Right renal cortex interstitium (tissue), 3 donors: ENCODE data around the gene NRXN3. TPM values are rescaled to one million over a fixed set of nuclear protein-coding genes. Genes with fewer than 3 reads are reported as not detected.

Experiments
- DNase-seq, 3 donors: peaks; one replicate each; pipeline ENCODE4 v3.0.0-alpha.2; 2013; ENCODE audit warnings: low read depth in 3 of 3, low spot score in 2 of 3
- polyA plus RNA-seq, 3 donors: library from polyadenylated mRNA; unstranded; fragments of 120-200 nt; gene quantifications; one replicate each; pipeline ENCODE4 v1.2.1, GENCODE V29; 2013; ENCODE audit not compliant: insufficient read length in 3 of 3

Gene NRXN3
- polyA plus RNA-seq, 3 donors: 5.6 to 6.7 (median 5.9) TPM

DNA sequence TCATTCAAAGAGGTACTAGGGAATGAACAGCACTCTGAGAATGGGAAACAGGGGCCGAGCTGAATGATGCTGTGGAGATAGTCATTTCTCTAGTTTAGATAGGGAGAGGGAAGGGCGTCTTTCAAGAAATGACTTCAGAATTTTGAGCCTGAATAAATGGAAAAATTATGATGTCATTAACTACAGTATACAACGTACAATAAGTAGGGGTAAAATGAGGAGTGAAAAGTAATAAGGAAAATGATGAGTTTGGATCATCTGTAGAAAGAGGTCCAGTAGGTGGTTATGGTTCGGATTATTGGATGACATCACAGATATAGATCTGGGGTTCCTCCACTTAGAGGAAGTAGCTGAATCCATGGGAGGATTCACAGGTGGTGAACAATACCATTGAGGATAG, 1081.1 kb downstream of the NRXN3 start:
- no peak for DNase-seq

DNA sequence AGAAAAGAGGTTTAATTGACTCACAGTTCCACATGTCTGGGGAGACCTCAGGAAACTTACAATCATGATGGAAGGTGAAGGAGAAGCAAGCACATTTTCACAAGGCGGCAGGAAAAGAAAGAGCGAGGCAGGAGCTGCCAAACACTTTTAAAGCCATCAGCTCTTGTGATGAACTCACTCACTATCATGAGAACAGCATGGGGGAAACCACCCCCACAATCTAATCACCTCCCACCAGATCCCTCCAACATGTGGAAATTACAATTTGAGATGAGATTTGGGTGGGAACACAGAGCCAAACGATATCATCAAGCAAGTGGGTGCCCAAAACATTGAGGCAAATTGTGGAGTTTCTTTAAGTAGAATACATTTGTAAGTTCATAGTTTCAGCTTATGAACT, 1083.4 kb downstream of the NRXN3 start:
- no peak for DNase-seq

DNA sequence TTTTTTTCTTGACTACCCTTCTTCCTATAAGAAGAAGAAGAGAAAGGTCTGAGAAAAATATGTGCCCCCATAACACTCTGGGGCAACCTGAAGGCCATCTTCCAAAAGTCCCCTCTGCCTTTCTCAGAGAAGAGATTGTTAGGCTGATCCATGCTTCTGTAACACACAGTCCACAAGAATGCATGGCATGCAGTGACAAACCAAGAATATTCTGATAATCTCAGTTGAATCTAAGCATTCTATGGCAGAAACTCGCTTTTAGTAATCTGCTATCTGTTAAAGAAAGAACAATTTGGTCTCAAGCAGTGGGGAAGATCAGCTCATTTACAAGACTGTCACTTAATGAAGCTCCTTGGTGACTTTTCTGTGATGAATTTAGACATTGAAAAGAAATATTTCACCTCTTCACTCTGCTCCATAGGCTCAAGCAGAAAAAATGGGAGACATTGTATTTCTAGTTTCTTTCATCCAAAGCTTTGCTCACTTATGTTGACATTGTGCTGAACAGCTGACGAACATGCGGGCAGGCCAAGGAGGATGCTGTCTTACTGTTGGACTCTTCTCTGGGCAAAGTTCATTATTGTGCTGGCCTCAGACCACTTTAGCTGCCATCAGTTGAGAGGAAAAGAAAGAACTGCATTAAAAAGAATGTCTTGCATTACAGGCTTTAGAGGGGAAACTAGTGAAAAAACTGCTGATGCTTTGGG, 1084.0 kb downstream of the NRXN3 start:
- no peak for DNase-seq

DNA sequence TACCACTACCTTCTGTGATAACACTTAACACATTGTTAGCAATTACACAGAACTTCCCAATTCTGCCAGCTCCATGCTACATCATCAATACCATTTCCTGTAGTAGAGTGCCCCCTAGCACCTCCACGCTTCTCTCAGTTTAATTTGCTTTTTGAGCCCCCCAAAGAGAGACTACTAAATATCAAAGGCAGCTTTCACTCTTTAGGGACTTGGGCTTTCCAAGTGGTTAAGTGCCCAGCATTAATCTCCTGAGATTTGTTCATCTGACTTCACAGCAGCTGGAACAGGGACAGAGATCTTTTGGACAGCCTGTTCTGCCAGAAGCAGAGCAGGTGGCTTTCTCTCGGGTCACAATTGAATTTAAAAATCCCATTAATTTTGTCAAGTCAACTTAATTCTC, 1086.2 kb downstream of the NRXN3 start:
- no peak for DNase-seq

DNA sequence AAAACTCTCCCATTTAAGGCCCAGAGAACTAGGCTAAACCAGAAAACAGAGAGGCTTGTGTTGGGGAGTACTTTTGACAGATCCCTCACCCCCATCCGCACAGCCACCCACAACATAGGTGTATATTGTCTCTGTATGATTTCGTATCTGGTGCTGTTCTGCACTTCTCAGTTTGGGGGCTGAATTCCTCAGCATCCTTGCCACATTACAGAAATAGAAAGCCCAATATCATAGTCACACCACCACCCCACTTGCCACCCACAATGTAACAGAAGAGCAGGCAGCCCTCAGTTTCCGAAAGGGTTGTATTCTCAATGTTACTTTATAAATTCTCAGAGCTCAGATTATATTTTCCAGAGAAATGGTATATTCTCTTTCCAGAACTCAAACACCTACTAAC, 1090.2 kb downstream of the NRXN3 start:
- no peak for DNase-seq

DNA sequence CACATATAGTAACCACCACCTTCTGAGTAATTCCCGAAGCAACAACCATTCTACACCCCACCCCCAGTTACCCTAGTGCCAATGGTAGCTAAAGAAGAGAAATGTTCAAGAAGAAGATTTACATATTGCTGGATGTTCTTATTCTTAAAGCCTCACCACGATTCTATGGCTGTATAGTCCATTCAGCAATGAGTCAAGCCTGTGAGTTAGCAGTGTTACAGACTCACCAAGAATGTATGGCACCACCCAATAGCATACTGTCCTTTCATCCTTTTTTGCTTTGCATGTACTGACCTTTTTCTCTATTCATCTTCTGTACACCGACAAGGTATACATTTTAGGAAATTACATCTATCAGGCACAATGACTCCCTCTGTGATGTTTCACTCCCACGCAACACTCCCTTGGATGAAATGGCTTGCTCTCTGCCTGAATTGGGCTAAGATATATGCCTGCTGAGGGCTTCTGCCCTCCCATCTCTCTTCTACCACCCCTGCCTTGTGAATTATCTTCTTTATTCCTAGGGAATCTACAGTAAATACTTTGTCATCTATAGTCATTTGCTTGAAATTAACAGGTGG, 1095.3 kb downstream of the NRXN3 start:
- DNase-seq: no peak

DNA sequence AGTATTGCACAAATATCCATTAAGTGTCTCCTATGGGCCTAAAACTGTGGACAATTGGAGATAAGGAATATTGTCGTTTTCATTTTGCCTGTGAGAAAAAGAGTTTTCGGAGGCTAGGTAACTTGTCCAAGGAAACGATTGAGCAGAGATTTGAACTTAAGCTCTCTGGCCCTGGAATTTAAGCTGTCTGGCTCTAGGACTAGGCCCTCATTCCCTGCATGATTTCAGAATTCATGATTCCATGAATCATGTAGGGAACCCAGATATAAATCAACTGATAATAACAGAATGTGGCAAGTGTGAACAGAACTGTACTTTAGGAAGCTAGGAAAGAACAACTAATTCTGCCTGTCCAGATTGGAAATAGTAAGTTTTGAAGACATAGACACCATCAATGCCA, 1100.2 kb downstream of the NRXN3 start:
- no peak for DNase-seq

DNA sequence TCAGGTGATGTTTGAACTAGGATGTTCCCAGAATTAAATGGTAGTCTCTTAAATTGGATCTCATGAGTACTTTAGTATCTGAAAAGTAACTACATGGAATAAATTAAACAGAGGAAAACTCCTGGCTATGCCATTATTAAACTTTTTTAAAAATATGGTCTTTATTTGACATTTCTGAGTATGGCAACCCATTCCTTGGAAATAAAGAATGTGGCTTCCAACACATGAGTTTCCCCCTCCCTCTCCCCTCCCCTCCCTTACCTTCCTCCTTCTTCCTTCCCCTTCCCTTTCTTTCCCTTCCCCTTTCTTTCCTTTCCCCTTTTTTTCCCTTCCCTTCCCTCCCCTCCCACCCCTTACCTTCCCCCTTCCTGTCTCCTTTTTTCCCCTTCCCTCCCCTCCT, 1100.9 kb downstream of the NRXN3 start:
- no peak for DNase-seq

DNA sequence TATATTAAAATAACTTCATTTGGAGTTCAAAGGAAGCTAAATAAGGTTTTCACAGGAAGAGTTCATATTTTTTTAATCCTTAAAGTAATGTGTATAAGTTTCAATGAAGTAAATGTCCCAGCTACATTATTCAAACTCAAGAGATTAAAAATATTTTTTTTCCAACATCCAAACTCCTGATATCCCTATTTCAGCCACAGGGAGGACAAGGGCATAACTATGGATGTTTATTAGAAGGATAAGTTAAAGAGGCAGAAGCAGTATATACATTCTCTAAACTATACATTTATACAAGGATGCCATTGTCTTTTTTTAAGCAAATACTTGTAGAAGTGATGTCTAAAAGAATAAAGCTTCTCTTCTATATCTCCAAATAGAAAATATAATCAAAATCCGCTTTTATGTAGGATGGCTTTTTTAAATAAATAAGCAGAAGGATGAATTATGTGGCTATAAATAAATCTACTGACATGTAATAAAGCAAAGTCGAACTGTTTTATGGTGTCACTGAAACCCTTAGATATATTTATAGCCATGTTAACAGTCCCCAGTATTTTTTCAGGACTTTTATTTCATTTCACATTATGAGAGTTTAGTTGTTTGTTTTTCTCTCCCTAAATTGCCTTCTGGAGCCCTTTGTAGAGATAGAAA, 1104.6 kb downstream of the NRXN3 start:
- no peak for DNase-seq

DNA sequence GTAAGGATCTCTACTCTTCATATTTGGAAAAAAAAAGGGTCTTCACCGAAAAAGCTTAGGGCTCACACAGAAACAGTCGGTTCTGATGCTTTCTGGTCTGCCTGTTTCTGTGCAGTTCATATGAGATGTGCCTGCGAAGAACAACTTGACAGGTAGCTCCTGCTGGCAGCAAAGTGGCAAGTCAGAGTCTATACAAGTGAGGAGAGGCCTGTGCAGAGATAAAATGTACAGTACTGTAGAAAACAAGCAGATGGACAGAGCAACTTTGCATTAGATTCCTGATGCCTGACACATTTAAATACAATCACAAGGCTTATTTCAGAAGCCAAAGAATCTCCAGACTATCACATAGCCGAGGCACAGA, 1105.1 kb downstream of the NRXN3 start:
- no peak for DNase-seq

DNA sequence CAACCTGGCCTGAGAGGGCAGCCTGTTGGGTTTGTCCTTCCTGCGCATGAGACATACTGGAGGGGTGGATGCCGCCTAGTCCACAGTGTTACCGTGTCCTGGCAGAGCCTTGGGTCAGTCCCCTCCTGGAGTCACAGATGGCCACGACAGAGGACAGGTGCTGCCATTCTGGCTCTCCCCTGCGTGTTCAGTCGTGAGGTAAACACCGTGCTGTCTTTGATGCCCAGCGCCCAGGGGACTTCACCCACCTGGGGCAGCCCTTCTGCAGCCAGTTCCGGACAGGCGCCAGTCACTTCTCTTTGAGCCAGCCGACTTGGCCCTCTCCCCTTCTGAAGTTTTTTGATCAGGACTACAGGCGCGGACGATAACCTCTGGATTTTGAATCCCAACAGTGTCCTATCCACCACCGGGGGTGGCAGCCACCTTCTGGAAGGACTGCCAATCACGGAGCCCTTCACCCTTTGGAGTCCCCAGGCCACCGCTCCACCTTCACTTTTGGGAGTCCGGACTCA, 1108.2 kb downstream of the NRXN3 start:
- DNase-seq: no peak

DNA sequence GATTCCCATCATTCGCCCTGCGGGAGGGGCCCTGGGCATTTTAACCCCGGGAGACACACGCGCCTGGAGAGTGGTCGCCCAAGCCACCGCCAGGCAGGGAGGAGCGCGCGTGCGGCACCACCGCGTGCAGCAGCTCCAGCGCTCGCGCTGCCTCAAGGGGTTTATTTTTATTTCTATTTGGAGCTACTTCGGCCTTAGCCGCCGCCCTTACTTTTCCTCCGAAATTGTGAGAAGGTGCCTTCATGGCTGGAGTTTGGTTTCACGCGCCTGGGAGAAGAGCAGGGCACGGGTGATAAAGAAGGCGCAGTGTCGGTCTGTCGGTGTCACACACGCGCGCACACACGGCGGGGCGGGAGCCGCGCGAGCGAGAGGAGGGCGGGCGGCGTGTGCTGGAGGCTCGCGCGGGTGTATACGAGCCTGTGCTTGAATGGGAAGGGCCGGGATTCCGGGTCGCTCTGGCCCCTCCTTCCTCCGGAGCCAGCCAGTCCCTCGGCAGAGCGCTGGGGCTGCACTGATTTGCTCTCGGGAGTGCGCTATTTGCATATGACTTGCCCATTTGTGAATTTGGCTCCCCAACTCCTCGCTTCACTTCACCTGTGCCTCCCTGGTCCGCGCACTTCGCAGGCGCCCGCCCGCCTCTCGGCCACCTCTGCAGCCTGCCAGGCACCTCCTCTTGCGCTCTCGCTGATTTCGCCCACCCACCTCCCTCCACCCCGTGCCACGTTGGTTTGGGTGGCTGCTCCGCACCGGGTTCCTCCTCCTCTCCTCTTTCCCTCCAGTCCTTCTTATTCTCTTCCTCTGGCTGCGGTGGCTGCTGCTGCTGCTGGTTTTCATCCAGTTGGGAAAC, 1108.8 kb downstream of the NRXN3 start:
- peak; percentile 54 to 85 (median 66) for DNase-seq

DNA sequence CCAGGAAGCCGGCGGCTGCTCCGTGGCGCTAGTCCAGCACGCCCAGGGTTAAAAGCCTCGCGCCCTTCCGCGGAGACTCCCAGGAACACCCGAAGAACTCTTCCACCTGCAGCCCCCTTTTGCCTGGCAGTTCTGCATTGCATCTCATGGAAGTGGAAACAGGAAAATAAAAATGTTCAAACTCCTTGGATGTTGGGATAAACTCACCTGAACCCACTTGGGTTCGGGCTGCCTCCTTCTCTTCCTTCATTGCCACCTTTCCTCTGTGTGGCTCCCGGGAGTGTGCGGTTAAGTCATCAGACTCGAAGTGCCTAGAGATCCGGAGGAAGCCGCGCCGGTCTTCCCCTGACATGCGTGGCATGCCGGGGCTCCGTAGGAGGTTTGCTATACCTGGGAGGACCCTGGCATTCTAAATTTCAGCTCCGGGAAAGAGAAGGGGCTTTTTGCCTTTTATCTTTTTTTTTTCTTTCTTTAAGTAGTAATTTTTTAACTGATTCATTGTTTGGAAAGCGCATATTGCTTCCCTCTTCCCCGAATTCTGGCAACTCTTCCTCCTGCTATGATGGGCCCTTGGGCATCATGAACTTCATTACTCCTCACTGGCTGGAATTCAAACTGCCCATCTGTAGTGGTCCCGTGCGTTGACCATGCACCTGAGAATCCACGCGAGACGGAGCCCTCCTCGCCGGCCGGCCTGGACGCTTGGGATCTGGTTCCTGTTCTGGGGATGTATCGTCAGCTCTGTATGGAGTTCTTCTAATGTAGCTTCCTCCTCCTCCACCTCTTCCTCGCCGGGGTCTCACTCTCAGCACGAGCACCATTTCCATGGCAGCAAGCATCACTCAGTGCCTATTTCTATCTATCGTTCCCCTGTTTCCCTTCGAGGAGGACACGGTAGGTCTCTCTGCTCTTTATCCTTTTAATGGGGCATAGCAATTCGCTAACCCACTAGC, 1109.7 kb downstream of the NRXN3 start:
- DNase-seq: no peak

DNA sequence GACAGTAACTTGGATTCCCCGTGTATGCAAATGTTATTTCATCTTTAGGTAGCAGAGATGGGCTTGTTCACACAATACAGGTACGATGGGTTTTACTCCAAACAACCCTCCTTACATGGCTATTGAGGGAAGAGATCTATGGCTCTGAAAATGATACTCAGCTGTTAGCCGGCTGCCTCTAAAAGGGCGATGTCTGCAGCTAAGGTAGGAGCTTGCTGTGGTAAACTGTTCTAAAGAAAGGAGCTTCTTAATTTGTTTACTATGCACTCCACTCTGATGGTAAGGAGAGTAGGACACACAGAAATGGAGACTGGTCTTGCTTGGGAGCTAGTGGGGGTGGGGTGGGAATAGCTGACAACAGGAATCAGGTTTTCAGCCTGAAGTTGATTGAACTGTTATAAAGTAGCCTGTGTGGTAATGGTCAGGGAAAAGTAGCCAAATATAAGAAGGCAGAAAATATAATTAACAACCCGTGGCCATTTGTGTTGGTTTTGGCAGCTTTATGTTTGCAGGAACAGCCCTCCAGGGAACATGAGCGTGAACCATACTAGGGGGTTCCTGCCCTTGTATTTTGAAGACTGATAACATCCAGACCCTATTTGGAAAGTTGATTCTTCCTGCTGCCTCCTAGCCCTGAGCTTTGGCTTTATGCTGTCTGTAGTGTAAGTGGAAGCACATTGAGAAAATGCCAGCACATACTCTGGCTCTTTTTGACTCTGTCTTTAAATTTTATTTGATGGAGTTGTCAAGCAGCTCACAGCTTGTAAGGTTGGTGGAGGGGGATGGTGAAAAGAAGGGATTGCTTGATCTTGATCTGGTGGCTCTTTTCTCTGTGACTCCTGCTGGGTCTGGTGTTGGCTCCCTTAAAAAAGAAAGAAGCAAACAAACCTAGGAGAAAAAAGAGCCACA, 1111.3 kb downstream of the NRXN3 start:
- DNase-seq: no peak

DNA sequence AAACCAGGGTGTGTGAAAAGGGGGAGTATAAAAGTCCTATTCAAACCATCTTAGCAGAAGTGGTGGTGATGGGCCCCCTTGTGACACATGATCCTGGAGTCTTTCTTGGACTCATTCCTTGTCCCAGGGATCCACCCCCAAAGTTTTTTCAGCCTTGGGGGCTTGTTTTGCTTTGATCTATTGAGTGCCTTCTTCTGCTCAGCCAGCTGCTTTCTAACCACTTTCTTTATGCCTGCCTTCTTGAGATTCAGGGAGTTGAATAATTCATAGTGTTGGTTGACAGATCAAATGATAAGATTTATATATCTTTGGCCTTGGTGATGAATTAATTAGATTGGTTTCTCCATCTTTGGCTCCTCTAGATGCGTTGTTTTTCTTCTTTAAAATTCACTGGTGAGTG, 1114.4 kb downstream of the NRXN3 start:
- no peak for DNase-seq

DNA sequence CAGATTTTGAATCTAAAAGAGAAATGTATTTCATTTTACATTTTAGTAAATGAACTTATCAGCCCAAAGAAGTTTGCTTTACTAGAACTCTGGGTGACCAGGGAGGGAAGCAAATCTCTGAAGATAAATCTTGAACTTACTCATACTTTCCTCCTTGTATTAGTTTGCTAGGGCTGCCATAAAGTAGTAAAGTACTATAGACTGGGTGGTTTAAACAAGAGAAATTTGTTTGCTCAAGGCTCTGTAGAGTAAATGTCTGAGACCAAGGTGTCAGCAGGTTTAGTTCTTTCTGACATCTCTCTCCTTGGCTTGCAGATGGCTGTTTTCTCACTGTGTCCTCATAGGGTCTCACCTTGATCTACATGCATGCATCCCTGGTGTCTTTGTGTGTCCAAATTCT, 1115.1 kb downstream of the NRXN3 start:
- DNase-seq: no peak

DNA sequence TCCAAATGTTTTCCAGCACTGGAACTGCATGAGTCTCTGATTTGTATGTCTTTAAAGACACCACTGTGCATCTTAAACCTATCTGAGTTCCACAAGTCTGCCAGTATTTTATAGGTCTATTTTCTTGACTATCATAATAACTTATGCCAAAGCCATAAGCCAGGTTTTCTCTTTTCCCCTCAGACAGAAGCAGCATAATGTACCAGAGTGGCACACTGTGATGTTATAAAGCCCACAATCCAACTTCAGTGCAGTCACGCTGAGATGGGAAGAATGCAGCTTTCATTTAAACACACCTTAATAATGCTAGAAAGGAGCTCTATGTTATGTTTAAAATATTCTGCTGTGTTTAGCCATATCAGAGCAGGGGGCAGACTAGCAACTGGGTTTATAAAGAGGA, 1117.8 kb downstream of the NRXN3 start:
- DNase-seq: no peak

DNA sequence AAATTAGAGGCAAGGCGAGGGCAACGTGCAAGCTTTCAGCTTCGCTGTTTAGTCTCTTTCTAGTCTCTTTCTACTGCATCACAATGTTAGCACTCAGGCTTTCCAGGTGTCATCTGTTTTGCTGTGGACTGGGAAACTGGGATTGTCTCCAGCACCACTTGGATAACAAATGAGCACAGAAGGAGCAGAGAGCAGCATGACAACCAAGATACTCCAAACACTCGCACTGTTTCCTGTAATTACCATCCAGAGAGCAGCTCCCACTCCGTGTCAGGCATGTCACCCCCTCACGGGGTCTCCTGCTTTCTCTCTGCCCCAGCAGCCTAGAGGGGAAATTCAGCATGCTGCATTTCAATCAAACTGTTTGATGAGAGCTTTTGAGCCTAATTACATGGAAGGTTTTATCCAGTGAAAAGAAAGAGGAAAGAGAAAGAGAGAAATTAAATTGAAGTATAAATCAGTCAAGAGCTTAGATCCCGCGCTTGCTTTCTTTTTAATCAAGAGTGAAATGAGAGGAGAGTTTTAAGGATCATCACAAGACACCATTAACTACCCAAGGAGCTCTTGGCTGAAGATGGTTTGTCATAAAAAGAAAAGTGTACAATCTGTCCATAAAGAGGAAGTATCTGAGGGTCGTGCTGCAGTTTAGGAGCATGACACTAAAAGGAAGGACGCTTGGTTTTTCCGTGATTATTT, 1123.5 kb downstream of the NRXN3 start:
- DNase-seq: no peak
